Measurements from ENCODE around the gene EMC7.

Gene EMC7

GRCh38 chr15:34038023-34038870 is 63.4 kb downstream of the EMC7 start:
- DNase-seq = peak; percentile 75
